ENCODE data around the gene NIN.
"Not testable (repeated sequence)": the region's sequence is repeated elsewhere in the genome, so short reads cannot be mapped to it uniquely, and the experiment has no call there.

NIN gene

DNA sequence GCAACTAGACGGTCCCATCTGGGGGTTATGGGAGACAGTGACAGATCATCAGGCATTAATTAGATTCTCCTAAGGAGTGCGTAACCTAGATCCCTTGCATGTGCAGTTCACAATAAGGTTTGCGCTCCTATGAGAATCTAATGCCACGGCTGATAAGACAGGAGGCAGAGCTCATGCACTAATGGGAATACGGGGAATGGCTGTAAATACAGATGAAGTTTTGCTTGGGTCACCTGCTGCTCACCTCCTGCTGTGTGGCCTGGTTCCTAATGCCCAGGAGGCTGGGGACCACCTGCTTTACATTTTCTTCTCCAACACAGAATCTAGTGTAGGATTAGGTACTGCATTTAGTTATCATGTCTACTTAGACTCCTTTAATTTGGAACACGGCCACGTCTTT is 113.2 kb downstream of the NIN start:
- no peak for DNase-seq (ENCODE audit: low spot score)

DNA sequence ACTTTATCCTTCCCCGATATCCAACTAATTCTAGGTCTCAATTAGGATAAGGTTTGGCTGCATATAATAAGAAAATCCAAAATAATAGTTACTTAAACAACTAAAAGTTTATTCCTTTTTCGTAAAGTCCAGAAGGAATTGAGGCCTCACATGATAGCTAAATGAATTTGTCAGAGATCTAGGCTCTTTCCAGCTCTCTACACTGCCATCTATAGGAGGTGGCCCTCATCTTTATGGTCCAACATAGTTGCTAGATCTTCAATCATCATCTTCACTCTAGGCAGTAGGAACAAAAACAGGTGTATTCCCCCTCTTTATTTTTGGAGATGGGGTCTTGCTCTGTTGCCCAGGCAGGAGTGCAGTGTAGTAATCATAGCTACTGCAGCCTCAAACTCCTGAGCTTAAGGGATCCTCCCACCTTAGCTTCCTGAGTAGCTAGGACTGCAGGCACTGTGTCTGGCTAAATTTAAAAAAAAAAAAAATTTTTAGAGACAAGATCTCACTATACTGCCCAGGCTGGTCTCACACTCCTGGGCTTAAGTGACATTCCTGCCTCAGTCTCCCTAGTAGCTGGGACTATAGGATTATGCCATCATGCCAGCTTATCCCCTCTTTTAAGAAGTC is 116.4 kb downstream of the NIN start:
- DNase-seq (ENCODE audit: low spot score), result peak; percentile 21

DNA sequence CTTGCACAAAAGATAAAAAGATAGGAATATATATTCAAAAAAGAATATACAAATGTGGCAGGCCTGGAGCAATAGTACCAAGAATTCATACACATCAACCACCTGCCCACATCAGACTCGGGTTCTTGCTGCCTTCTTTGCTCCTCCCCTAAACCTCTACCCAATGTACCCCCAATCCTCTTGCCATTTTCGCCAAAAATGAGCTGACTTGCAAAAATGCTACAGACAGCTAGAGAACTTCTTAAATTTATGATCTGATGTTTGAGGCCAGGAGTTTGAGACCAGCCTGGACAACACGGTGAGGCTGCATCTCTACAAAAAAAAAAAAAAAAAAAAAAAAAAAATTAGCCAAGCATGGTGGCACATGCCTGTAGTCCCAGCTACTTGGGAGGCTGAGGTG is 119.9 kb downstream of the NIN start:
- DNase-seq (ENCODE audit: low spot score), result no peak

DNA sequence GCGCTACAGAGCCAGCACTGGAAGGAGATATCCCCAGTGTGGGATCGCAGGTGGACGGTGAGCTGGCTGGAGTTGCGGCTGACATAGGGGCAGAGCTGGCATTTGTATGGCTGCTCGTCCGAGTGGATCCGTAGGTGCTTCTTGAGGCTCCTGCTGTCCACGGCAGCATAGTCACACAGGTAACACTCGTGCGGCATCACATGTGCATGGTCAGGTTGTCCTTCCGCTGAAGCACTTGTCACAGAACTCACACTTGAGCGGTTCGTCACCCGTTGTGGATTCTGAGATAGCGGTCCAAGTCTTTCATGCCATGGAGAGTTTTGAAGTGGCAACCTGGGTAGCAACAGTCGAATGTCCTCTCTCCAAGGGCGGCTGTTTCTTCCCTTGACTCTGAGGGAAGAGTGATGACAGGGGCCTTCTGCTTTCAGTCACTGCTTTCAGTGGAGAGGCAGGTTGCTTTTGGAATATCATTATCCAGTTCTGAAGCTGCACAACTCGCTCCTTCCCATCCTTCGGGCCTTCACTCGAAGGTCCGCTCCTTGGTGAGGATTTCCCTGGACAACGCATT is 125.9 kb downstream of the NIN start:
- no peak for DNase-seq (ENCODE audit: low spot score)

DNA sequence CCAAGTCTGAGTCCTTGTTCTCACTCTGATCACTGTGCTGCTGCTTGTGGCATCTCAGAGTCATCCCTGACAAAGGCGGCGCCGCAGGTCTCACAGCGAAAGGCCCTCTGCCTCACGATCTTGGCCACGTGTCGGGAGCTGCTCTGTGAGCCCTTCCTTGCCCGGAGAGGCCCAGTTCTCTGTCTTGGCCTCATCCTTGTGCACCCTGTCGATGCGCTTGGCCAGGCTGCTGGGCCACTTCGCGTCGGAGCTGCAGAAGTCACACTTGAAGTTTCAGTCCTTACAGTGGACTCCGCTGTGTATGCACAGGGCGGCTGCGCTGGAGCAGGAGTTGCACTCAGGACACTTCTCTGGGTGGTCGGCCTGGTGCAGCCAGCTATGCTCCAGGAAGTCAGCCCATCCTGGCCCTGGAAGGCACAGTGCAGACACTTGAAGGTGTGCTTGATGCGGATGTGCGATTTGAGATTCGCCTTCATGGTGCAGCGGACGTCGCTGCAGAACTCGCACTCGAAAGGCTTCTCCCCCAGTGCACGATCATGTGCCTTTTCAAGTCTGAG is 126.4 kb downstream of the NIN start:
- DNase-seq (ENCODE audit: low spot score), result no peak

DNA sequence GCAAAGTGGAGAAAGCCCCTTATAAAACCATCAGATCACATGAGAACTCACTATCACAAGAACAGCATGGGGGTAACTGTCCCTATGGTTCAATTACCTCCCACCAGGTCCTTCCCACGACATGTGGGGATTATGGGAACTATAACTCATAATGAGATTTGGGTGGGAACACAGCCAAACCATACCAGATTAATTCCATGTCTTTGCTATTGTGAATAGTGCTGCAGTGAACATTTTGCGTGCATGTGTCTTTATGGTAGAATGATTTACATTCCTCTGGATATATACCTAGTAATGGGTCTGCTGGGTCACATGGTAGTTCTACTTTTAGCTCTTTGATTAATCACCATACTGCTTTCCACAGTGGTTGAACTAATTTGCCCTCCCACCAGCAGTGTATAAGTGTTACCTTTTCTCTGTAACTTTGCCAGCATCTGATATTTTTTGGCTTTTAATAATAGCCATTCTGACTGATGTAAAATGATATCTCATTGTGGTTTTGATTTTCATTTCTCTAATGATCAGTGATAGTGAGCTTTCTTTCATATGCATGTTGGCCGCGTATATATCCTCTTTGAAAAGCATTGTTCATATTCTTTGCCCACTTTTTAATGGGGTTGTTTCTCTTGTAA is 133.2 kb downstream of the NIN start:
- DNase-seq (ENCODE audit: low spot score), result no peak

DNA sequence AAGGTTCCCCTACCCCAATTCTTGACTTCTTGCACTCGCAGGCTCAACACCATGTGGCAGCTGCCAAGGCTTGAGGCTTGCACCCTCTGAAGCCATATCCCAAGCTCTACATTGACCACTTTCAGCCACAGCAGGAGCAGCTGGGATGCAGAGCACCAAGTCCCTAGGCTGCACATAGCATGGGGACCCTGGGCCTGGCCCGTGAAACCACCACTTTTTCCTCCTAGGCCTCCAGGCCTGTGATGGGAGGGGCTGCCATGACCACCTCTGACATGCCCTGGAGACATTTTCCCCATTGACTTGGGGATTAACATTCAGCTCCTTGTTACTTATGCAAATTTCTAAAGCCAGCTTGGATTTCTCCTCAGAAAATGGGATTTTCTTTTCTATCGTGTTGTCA is 136.7 kb downstream of the NIN start:
- not testable (repeated sequence) for DNase-seq (ENCODE audit: low spot score)

DNA sequence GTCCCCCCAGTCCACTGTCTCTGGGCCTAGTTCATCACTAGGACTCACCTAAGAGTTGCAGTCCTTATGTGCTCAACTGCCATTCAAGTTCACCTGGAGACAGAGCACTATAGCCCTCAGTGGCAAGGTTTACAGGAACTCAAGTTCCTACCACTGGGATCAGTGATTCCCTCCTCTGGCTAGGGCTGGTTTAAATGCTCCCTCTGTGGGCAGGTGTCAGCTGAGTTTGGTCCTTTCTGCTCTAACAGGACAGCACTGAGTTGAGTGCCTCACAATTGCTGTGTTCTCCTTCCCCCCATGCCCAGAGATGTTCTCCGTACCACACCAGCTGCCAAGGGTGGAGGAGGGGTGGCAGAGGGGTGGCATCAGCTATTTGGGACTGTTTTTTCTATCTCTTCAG is 142.1 kb downstream of the NIN start:
- no peak for DNase-seq (ENCODE audit: low spot score)

DNA sequence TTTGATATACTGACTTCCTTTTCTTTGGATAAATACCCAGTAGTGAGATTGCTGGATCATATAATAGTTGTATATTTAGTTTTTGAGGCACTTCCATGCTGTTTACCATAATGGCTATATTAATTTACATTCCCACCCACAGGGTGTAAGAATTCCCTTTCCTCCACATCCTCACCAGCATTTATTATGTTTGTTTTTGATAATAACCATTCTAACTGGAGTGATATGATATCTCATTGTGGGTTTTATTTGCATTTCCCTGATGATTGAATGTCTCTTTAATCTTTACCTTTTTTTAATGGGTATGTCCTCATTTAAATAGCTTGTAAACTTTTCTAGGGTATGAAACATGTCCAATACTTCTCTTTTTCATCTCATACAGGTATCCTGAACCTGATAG is 151.3 kb downstream of the NIN start:
- no peak for DNase-seq (ENCODE audit: low spot score)

DNA sequence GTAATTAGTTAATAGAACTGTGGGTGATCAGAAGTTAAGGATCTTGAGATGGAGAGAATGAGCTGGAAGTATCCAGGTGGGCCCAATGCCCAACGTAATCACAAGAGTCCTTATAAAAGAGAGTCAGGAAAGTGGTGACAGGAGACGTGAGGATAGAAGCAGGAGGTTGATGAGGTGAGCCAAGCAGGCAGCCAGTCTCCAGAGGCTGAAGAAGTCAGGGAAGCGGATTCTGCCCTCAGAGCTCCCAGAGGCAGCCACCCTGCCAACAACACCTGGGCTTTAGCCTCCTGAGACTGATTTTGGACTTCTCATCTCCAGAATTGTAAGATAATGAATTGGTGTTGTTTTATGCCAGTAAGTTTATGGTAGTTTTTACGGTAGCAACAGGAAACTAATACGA is 152.8 kb downstream of the NIN start:
- no peak for DNase-seq (ENCODE audit: low spot score)

DNA sequence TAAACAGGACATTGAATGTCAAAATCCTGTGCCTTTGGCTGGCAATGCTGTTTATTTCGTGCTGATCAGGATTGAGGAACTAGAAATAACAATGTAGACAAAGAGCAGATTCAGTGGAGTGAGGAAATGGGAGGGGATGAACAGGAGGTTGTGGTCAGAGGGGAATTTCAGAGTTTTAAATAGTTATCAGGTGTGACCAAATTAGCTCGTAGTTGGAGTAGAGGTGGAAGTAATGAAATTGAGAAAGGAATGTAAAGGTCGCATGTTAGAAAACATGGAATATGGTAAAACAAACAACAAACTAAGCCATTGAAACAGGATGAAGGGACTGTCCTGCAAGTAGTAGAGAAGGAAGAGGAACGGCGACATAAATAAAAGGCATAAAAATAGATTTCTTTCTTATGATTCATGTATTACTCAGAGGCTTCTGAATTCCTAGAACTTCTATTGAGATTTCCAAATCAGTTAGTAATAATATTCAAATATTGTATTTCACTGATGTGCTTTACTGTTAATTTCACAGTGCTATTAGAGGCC is 153.4 kb downstream of the NIN start:
- DNase-seq (ENCODE audit: low spot score), result no peak

DNA sequence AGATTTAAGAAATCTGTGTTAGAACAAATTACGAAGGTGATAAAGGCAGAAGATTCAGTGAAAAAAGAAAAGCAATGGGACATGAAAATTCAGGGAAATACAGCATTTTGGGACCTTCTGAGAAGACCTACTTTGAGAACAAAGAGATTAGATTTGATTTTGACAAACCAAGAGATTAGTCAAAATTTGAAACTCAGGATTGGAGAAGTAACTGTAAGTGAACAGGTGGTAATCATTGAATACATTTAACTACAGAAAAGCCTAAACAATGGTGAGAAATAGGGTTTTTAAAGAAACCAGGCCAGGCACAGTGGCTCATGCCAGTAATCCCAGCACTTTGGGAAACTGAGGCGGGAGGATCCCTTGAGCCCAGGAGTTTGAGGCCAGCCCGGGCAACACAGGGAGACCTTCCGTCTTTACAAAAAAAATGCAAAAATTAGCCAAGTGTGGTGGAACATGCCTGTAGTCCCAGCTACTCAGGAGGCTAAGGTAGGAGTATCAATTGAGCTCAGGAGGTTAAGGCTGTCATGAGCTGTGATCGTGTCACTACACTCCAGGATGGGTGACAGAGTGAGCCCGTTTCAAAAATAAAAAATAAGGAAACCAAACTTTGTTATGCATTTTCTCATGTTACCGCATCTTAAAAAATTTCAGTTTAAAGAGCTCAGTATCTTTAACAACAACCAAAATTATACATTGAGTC is 154.0 kb downstream of the NIN start:
- no peak for DNase-seq (ENCODE audit: low spot score)

DNA sequence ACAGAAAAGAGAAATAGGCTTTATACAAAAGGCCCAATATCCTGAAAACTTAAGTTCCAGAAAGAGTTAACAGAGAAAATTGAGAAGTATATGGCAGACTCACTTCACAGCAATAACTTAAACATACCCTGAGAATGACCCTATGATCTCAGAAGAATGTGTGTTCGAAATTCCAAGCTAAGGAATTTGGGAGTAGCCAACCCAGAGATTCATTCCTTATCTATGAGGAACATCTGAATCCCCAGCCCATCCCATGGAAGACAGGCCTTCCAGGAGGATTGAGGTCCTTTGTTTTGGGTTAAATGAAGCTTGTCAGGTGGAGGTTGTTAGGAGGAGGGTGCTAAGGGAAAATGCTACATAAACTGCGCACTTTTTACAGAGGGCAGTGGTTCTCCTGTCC is 155.4 kb downstream of the NIN start:
- DNase-seq (ENCODE audit: low spot score), result no peak

DNA sequence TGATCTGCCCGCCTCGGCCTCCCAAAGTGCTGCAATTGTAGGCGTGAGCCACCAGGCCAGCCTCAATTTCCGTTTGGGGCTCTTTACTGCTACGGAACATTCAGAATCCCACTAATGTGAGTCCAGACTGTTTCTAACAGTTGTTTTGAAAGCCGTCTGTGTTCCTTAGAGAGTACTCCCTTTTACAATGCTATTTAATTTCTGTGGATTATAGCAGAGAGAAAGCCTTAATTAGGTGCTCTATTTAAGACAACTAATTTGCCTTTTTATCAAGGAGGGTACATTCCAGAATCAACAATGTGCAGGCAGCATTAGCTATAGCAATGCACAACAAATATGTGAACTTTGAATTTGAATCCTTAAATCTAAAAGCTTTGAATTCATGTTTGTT is 160.1 kb downstream of the NIN start:
- no peak for DNase-seq (ENCODE audit: low spot score)

DNA sequence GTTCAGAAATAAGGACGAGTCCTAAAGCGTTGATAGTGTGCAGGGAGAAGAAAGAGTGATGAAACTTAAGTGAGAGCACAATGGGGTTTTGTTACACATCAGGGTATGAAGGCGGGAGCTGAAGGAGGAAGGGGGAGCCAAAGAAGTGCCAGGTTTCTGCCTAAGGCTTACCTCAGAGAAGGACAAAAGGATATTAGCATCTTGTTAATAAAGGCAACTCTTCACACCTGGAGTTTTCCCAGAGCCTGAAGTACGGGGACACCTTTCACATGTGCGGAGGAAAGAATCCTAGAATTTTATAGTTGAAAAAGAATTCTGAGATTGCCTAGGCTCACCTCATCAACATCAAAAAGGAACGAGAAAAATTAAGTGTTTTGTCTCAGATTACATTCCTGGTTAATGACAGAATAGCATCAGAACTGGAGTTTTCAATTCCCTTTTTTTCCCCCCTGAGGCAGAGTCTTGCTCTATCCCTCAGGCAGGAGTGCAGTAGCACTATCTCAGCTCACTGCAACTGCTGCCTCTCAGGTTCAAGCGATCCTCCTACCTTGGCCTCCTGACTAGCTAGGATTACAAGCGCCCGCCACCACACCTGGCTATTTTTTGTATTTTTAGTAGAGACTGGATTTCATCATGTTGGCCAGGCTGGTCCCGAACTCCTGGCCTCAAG is 160.6 kb downstream of the NIN start:
- DNase-seq (ENCODE audit: low spot score), result no peak

Measured in hematopoietic multipotent progenitor cell treated with erythropoietin and hydrocortisone succinate and interleukin-3 and kit ligand, for 17 days (in vitro differentiated cells).